HuH-7.5 (cell line): Measurements from ENCODE around the gene GNG14.
"Not testable (repeated sequence)": the region's sequence is repeated elsewhere in the genome, so short reads cannot be mapped to it uniquely, and the experiment has no call there.

ENCODE experiments used
- DNase-seq: peaks from one replicate; pipeline ENCODE4 v3.0.0; 2011; ENCODE audit warnings: low spot score

Gene GNG14

DNA sequence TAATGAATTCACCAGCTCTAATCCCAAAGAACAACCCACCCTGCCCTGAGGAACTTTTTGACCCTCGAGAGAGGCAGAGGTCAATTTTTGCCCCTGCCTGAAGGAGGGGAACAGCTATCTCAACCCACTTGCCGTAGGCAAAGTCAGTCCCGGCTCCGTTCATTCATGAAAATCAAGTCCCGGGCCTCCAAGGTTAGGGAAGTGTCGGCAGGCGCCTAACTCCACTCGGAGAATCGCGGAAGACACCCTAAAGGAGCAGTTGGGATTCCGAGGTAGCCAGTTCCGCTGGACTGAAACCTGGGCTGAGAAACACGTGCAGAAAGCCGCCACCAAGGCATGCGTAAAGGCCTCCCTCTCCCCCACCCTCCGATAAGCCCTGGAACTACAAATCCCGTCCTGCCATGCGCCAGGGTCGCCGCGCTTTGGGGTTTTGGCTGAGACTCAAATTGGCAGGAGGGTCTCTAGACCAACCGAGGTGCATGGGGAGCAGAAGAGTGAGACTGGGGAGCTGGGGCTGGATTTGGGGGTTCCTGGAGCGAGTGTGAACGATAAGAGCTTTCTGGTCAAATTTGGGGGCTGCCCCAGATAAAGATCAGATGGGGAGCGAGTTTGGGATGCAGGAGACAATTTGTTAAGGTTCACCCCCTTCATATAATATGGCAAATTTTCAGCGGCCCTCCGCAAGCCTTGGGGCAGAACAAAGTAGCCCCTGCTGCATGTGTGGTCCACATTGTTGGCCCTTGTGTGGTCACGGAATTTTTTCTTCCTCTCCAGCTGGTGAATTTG, 36.0 kb downstream of the GNG14 start, which contains the start of gene TNPO2:
Gene TNPO2 (minus strand): TSS at position 292 of the 786 bp plus-strand sequence. CDS start 2,955 bp downstream, outside the sequence.
- peak; percentile 88 for DNase-seq

DNA sequence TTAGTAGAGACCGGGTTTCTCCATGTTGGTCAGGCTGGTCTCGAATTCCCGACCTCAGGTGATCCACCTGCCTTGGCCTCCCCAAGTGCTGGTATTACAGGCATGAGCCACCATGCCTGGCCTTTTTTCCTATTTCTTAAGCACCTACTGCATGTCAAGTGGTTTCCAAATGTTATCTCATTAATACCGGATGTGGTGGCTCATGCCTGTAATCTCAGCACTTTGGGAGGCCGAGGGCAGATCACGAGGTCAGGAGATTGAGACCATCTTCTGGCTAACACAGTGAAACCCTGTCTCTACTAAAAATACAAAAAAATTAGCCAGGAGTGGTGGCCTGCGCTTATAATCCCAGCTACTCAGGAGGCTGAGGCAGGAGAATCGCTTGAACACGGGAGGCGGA, 37.8 kb downstream of the GNG14 start:
- not testable (repeated sequence) for DNase-seq

DNA sequence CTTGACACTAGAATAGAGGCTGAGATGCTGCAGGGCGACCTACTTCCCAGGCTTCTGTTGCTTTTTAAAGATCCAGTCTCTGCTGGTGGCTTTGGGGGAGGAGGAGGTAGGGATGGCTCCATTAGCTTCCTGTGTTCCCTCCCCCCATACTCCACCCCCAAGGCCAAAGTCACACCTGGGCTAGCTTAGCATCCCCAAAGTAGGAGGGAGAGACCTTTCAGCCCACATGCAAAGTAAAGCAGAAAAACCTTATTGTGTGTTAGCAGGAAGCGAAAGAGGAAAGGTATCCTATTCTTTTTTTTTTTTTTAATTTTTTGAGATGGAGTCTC, 39.2 kb downstream of the GNG14 start:
- no peak for DNase-seq

DNA sequence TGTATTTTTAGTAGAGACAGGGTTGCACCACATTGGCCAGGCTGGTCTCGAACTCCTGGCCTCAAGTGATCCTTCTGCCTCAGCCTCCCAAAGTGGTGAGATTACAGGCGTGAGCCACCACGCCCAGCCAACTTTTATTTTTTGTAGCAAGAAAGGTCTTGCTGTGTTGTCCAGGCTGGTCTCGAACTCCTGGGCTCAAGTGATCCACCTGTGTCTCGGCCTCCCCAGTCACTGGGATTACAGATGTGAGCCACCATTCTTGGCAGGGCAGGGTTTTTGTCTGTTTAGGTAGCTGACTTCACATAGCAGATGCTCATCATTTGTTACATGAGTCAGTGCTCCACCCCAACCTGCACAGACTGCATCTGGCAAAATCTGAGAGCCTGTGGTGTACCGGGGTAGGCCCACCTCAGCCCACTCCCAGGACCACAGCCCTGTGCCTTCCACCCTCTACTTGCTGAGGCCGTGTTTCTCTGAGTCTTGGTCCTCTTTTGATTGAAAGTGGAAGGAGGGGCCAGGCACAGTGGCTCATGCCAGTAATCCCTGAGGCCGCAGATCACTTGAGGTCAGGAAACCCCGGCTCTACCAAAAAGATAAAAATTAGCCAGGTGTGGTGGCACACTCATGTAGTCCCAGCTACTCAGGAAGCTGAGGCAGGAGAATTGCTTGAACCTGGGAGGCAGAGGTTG, 40.1 kb downstream of the GNG14 start:
- no peak for DNase-seq

DNA sequence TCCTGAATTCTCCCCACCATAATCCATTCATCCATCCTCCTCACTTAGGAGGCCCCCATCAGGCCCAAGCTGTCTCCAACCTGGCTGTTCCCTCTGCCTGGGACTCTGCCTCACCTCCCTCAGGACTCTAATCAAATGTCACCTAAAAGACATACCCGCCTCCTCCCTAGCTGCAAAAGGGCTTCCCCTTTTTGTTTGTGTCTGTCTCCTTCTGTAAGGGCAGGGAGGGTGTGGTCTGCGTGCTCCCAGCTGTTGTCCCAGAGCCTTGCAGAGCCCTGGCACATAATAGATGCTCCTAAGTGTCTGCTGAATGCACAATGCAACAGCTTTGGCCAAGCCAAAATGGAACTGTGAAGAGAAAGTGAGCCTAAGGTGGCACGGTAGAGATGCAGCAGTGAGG, 42.3 kb downstream of the GNG14 start:
- no peak for DNase-seq

DNA sequence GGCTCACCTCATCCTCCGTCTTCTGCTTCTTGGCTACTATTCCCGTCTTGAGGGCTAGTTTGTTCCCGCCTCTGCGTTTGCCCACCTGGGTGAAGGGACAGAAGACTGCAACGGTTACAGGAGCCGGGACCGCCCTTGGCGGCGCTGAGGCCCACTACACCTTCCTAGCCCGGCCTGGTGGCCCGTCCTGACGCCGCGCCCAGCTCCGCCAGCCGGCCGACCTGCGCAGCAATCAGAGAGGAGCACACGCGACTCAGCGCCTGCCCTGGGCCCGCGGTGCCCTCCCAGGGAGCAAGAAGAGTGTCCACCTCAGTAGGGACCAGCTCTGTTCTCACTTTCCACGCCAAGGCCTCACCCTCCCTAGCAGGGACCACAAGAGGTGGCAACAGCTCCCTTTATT, 43.5 kb downstream of the GNG14 start:
- DNase-seq: no peak

DNA sequence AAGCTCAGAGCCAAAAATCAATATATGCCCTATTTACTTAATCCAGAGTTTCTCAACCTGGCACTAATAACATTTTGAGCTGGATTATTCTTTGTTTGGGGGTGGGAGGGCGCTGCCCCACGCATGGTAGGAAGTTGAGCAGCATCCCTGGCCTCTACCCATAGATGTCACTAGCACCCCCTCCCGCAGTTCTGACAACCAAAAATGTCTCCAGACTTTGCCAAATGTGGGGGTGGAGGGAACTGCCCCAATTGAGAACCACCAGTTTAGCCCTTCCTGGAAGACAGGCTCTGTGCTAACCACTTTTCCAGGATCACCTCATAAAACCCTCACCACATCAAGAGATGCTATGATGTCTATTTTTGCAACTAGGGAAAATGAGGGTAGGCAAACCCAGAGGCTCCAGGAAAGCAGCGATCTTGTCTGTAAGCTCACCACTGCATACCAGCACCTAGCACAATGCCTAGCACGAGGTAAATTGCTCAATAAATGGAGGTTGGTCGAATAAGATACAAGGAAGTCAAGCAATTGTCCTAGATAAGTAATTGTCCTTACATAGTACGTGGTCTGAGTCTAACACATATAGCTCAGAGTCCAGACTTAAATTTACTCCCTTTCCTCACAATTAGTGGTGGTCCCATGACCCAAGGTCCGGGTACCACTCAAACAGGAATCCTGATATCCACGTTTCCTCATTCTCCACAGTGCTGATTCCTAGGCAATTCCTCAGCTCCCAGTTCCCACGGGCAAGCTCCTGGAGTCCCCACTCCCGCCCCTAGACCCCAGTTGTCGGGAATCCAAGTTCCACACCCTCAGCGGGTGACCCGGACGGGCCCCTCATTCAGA, 45.8 kb downstream of the GNG14 start:
- DNase-seq: peak; percentile 60

DNA sequence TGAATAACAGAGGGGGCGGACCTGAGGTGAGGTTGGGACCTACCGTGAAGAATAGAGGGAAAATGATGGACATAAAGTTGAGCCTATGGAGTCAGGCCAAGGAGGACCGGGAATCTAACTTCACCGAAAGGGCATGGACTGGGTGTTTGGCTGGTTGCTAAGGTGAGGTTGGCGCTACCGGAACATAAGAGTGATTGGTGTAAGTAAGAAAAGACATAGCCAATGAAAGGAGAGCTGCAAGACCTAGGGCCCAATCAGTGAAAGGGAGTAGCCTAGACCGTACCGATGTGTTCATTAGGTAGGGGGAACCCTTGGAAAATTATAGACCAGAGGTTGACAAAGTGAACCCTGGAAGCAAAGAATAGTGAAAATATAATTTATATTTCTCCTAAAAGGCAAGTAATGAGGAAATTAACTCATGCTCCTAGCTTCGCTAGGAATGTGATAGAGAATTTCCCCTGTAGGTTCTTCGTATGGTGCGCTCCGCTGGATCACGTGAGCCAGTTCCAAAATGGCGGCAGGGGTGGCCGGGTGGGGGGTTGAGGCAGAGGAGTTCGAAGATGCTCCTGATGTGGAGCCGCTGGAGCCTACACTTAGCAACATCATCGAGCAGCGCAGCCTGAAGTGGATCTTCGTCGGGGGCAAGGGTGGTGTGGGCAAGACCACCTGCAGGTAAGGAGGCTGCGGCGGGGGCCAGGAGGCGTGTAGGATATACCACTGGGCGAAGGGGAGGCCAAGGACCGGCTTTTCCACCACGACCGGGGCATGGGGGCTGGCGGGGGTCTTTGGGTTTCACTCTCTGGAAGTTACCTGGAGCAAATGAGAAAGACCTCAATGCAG, 49.4 kb downstream of the GNG14 start, which contains the start of gene GET3:
Gene GET3 (plus strand): TSS at position 503 of the 840 bp plus-strand sequence. CDS start 9 bp downstream, at position 512.
- peak; percentile 98 for DNase-seq

DNA sequence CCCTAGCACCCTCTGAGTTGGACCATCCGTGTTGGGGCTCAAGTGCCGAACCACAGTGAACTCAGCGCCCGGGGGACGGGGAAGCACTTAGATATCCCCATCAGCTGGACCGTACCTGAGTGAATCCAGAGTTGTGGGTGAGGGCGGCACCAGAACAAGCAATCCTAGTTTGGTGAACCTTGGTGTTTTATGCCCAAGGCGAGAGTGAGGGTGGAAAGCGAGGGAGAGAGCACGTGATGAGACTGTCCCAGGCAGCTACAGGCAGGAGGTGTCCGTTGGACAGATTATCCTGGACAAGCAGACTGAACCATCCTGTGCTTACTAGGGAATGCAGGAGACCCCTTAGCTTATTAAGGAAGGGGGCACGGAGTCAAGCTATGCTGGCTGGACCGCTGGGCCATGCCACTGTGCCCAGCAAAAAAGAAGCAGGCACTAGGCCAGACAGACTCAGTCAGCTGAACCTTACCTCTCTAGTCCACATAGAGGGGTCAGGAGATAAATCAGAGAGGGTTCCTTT, 50.1 kb downstream of the GNG14 start:
- DNase-seq: no peak
